HG03571 (cell line): Measurements from ENCODE around the gene KIF2C.

Source experiments
- ATAC-seq: cut with Tn5 transposase; IDR thresholded peaks from one replicate; pipeline ENCODE4 v1.9.1; 2021; ENCODE audit not compliant: unreplicated experiment

Gene KIF2C

GRCh38 chr1:44775078-44775929 is 35.7 kb downstream of the KIF2C start, which contains the start of gene RPS8:
Gene RPS8 (plus strand): TSS chr1:44775540. CDS start chr1:44775597, 57 bp downstream.
- peak; percentile 79 for ATAC-seq

- ATAC-seq: no peak
These were observed 36.5 kb downstream of the KIF2C start for GRCh38 chr1:44775930-44776729.

GRCh38 chr1:44776730-44777068 is 37.1 kb downstream of the KIF2C start:
- ATAC-seq: no peak

- ATAC-seq: no peak
These were observed 37.9 kb downstream of the KIF2C start for GRCh38 chr1:44777547-44777946.

DNA sequence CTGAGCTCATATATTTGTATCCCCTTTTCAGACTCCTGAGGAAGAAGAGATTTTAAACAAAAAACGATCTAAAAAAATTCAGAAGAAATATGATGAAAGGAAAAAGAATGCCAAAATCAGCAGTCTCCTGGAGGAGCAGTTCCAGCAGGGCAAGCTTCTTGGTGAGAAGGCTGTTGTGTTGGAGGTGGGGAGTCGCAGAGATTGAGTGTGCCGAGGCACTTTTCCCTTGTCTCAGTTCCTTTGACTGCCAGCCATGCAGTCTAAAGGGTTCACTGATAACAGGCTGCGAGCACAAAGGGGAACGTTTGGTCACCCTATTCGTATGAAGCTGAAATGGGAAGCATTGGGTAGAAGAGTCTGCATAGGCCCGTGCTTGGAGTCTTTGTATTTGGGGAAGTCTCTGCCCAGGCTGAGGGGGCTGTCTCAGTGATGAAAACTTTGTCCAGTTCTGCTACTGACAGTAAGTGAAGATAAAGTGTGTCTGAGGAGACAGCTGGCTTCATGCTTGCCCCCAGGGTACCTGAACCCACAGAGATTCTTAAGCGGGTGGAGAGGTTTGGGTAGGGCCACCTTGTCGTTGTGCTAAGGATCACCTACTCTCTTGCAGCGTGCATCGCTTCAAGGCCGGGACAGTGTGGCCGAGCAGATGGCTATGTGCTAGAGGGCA is 38.5 kb downstream of the KIF2C start:
- ATAC-seq: no peak

GRCh38 chr1:44778705-44779576 is 39.3 kb downstream of the KIF2C start:
- ATAC-seq: no peak

GRCh38 chr1:44780583-44781121 is 41.0 kb downstream of the KIF2C start:
- ATAC-seq: no peak

GRCh38 chr1:44783697-44784093 is 44.1 kb downstream of the KIF2C start:
- ATAC-seq: no peak

- ATAC-seq: no peak
These were observed 44.7 kb downstream of the KIF2C start for GRCh38 chr1:44784094-44785028.

DNA sequence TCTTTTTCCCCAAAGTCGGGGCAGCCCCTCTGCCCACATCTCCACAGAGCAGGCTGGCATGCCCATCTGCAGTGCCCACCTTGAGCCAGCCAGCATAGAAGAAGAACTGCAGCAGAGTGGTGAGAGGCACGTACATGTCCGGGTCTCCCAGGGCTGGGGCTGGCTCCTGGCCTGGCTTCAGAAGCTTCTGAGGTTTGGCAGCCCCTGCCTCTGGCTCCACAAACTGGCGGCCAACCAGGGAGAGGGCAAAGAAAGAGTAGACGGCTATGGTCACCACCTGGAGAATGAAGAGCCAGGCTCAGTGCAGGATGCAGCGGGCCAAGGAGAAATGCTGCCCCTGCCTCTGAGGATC is 45.4 kb downstream of the KIF2C start:
- no peak for ATAC-seq

DNA sequence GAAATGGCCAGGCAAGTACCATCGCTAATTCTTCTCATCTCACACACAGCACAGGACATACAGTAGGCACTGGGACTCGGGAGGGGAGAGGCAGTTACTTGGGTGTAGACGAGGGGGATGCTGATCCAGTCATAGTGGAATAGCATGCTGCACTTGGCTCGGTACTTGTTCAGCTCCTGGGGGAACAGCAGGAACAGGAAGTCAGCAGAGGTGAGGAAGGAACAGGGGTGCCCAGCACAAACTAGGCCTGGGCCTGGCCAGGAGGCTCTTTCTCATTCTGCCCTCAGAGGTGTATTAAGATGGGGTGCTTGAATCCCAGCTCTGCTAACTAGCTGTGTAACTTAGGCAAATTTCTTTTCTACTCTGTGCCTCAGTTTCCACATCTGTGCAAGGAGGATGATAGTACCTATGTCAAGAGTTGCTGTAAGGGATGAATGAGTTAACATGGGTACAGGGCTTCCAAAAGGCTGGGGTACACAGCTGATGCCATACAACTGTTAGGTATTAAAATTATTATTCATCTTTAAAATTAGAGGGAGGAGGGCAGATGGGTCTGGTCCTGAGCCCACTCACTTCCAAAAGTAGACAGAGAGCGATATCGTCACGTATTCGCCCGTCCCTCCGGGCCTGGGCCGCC is 46.0 kb downstream of the KIF2C start:
- ATAC-seq: no peak

- no peak for ATAC-seq
These were observed 46.7 kb downstream of the KIF2C start for GRCh38 chr1:44786138-44786840.

- ATAC-seq: no peak
These were observed 47.3 kb downstream of the KIF2C start for GRCh38 chr1:44786841-44787426.

DNA sequence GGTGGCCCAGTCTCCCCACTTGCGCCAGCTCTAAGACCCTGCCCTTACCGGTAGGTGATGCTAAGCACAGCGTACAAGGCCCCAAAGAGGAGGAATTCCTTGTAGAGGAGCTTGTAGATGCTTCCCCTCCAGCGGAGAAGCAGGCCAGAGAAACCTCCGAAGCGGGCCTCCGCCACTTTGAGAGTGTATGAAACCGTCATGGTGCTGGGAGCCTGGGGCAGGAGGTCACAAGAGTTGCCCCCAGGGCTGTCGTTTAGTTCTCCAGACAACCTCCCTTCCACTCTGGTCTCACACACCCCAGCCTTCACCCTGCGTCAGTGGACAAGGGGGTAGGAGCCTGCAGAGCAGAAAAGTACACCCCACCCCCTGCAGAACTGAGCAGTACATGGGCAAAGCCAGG is 47.9 kb downstream of the KIF2C start:
- ATAC-seq: no peak

GRCh38 chr1:44788120-44788860 is 48.7 kb downstream of the KIF2C start, which contains the start of gene BEST4:
Gene BEST4 (minus strand): TSS chr1:44788170. CDS start chr1:44787705, 465 bp downstream.
- ATAC-seq: no peak

DNA sequence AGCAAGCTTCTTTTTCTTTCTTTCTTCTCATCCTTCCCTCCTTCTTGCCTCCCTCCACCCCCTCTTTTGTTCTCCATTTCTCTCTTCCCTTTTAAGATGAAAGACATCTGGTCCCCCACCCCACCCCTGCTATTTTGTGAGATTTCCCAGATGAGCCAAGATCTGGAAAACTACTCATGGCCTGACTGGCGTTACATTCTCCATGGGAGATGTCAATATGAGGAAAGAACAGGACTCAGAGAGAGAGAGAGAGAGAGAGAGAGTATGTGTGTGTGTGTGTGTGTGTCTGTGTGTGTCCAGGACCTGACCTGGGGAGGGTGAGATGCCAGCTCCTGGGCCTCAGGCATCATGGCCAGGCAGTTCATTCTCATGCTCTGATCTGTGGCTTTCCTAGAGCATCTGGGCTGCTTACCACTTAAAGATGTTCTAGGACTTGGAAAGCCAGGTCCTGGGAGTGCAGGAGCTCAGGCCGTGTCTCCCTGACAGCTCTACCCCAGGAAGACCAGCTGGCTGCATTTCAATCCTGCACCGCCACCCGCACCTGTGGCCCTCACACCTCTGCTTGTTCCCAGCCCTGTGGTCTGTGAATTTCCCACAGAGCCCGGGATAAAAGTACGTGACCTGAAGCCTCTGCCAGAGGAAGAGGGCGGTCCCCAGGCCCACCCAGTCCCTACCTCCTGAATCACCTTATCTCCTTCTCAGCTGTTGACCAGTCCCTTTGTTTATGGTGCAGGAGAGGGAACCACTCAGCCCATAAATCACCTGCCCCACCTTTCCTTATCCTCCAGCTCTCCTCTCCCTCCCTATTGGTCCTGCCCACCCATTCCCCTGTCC is 51.5 kb downstream of the KIF2C start:
- no peak for ATAC-seq
